IPS-18c (cell line): Measurements from ENCODE around the gene GABRD.

Experiments
- H3K4me3 ChIP-seq: 2 replicates; pipeline ENCODE4 v1.7.0; 2013; ENCODE audit warnings: low read depth, mild to moderate bottlenecking, low read length, moderate library complexity; ENCODE audit not compliant: insufficient read depth
- H3K9me3 ChIP-seq: one replicate; pipeline ENCODE4 v1.6.1; 2013; ENCODE audit warnings: mild to moderate bottlenecking, low read length, moderate library complexity; ENCODE audit not compliant: control insufficient read depth, insufficient read depth

The GABRD gene

DNA sequence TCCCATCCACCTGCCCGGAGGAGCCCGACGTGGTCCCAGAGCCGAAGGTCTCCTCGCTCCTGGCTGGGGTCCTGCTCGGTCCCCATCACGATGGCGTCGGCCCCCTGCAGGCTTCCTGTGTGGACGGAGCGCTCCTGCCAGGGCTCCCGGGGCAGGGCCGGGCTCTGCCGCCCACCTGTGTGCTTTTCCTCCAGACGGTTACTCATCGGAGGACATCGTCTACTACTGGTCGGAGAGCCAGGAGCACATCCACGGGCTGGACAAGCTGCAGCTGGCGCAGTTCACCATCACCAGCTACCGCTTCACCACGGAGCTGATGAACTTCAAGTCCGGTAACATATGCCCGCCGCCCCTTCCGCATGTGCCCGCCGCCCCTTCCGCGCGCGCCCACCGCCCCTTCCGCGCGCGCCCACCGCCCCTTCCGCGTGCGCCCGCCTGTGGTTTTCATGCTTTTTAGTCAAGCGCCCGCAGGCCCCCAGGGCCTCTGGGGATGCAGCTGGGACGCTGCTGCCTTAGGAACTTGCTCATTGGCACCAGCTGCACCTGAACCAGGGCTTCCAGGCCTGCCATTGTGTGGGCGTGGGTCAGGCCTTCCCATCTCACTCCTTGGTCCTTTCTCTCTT is 8.9 kb downstream of the GABRD start:
- Histone ChIP-seq H3K4me3 (no peak overlapping the region), H3K9me3 (no peaks in the 10 kb centered on the region)

DNA sequence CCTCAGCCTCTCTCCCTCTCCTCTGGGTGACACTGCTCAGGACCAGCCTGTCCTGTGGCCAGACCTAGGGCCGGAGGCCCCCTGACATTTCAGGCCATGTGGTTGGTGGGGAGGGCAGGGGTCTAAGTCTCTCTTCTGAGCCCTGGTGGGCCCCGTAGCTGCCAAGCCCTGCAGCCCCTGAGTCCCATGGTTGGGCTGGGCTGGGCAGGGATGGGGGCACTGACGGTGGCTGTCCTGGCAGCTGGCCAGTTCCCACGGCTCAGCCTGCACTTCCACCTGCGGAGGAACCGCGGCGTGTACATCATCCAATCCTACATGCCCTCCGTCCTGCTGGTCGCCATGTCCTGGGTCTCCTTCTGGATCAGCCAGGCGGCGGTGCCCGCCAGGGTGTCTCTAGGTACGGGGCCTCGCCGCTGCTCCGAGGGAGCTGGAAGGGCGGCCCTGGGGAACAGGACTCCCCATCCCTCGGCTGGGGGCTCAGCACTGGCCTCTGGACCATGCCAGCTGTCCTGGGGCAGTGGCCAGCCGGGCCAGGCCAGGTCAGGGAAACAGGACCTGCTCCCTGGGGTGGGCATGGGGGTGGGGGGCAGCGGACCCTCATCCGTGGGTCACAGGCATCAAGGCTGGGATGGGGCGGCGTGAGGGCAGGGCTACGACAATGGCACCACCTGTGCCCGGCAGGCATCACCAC is 9.9 kb downstream of the GABRD start:
- H3K4me3 ChIP-seq, result no peak overlapping the region
- no peaks in the 10 kb centered on the region for H3K9me3 ChIP-seq

DNA sequence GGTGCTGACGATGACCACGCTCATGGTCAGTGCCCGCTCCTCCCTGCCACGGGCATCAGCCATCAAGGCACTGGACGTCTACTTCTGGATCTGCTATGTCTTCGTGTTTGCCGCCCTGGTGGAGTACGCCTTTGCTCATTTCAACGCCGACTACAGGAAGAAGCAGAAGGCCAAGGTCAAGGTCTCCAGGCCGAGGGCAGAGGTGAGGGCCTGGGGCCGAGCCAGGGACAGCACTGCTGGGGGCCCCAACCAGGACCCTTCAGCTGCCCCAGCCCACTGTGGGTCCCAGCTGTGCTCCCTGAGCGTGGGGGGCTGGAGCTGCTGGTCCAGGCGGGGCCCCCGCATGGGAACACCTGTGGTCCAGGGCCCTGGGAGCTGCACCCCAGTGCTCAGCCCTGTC is 10.4 kb downstream of the GABRD start:
- Histone ChIP-seq H3K4me3 (no peak overlapping the region), H3K9me3 (no peaks in the 10 kb centered on the region)

DNA sequence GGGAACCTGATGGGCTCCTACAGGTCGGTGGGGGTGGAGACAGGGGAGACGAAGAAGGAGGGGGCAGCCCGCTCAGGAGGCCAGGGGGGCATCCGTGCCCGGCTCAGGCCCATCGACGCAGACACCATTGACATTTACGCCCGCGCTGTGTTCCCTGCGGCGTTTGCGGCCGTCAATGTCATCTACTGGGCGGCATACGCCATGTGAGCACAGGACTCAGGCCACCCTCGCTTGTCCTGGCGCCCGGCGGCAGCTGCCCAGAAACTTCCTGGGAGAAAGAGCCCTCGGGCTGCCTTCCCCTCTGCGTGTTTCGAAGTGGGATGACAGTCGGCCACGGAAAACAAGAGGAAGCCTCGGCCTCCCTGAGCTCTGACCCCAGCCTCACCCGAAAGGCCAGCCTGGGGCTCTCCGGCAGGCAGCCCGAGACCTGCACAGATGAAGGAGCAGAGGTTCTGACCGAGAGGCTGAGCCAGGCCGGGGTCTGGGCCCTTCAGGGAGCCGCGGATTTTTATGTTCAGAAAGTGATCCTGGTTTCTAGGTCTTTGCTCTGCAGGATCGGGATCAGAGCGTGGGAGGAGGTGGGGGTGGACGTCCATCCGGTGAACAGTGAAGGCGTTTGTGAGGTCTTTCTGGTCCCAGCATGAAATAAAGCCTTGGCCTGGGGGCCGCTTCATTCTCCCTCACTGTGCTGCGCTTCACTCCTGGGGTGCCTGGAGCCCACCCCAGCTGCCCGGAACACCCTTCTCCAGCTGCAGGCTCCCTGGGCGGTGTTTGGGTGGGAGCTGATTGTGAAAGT is 11.1 kb downstream of the GABRD start:
- no peaks in the 10 kb centered on the region for H3K9me3 ChIP-seq
- no peak overlapping the region for H3K4me3 ChIP-seq

DNA sequence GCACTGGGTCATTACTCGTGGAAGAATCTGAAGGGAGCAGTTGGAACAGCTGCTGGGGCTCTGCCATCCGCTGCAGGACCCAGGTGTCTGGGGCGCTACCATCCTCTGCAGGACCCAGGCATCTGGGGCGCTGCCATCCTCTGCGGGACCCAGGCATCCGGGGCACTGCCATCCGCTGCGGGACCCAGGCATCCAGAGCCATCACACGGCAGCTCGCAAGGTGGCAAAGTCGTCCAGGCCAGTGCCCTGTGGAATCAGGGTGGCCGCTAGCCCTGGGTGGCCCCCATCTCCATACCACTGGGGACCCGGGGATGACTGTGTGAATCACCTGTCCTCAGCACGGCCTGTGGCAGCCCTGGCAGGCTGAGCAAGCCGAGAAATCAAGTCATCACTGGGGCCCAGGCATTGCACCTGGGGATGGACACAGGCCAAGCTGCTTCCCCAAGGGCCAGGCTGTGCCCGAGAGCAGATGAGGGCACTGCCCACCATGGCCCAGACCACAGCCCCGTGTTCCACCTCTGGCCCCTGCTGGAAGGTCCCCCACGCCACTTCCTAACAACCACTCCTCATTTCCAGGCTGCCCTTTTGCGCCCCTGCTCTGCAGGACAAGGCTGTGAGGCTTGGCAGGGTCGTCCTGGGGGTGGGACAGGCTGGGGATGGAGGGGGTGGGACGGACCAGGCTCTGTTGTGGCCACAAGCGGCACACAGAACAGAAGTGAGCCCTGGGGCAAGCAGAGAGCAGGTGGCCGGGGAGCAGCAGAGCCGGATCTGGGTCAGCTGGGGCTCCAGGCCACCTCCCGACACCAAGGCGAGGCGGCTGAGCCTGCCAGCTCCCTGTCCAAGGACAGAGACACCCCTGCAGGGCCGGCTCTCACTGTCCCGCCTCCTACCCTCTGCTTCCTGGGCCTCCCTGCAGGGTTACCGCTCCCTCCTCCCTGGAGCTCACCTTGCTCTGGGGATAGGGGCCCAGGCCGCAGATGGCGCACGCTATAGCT is 12.7 kb downstream of the GABRD start:
- H3K4me3 ChIP-seq, result no peak overlapping the region
- H3K9me3 ChIP-seq, result no peaks in the 10 kb centered on the region

DNA sequence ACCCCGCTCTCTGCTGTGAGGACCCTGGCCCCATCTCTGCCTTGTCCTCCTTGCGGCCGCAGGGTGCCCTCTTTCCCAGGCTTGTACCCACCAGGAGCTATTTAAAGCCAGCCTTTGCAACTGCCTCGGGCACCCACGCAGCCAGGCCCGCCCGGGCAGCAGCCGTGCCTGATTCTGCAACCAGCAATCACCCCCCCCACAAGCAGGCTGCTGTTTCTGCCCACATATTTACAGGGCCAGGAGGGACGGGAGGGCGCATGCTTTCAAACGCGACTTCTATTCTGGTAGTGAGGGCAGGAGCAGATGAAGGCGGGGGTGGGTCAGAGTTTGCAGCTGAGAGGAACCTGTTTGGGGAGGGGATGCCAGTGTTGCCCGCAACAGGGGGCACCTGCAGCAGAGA is 13.6 kb downstream of the GABRD start:
- H3K9me3 ChIP-seq, result no peaks in the 10 kb centered on the region
- no peak overlapping the region for H3K4me3 ChIP-seq

DNA sequence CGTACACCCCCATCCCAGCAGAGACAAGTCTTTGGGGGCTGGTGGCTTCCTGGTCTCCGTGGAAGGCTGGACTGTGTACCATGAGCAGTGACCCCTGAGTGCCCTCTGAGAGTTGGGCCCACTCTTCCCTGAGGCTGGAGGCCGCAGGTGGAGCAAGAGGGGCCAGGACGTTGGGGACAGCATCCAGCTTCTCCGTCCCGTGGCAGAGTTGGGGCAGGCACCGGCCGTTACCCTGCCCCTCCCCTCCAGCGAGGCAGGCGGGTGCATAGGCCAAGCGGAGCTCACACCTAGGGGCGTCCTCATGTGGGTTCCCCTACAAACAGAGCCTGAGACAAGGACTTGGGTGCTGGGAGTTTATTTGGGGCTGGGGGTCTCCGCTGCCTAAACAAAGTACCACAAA is 14.0 kb downstream of the GABRD start:
- Histone ChIP-seq H3K4me3 (no peak overlapping the region), H3K9me3 (no peaks in the 10 kb centered on the region)

DNA sequence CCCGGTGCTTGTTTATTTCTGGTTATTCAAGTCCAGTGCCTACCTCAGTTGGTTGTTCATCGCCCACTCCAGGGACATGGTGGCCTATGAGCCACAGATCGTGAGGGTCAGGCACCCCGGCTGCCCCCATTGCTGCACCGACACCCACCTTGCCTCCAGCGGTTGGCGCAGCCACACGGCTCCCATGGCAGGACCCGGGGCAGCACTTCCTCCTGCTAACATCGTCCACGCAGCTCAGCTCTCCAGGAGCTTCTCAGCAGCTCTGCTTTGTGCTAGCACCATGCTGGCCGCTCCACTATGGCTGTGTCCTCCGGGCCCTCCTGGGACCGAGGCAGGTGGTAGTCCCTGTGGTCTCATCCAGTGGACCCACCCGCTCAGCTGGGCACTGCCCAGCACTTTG is 17.1 kb downstream of the GABRD start:
- Histone ChIP-seq H3K4me3 (no peak overlapping the region), H3K9me3 (no peaks in the 10 kb centered on the region)

DNA sequence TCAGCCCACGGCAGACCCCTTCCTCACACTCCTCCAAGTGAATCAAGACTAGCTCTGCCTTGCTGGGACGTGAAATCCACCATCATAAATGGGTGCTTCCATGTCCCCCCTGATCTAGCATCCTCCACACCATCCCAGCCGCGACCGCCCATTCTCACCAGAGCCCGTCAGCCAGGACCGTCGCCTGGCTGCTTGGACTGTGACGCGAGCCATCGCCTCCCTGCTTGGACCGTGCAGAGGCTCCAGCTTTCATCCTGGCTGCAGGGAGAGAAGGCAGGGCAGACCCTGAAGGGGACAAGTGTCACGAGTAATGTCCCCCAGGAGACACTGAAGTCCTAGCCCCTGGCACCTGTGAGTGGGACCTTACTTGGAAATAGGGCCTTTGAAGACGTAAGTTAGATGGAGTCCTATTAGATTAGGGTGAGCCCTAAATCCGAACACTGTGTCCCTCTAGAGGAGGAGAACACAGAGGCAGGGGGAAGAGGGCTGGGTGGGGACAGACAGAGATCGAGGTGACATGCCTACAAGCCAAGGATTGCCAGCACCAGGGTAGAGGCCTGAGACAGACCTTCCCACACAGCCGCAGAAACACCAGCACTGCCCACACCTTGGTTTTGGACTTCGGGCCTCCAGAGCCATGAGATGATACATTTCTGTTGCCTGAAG is 18.3 kb downstream of the GABRD start:
- no peak overlapping the region for H3K4me3 ChIP-seq
- H3K9me3 ChIP-seq, result no peaks in the 10 kb centered on the region

DNA sequence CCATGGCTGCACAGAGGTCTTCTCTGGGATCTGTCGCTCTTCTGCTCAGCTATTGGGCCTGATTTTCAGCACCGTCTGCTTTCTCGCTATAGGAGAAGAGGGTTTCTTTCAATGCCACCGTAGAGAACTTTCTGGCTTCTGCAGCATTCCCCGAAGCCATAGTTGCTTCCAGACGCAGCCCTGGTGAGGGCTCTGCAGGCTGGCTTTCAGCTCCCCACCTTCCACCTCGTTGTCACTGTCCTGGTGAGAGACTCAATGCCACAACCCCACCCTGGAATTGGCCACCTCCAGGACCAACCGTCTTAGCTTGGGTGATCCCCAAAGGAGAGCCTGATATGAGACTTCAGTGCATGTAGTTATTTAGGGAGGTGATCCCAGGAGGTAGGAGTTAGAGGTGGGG is 19.1 kb downstream of the GABRD start:
- no peaks in the 10 kb centered on the region for H3K9me3 ChIP-seq
- no peak overlapping the region for H3K4me3 ChIP-seq

DNA sequence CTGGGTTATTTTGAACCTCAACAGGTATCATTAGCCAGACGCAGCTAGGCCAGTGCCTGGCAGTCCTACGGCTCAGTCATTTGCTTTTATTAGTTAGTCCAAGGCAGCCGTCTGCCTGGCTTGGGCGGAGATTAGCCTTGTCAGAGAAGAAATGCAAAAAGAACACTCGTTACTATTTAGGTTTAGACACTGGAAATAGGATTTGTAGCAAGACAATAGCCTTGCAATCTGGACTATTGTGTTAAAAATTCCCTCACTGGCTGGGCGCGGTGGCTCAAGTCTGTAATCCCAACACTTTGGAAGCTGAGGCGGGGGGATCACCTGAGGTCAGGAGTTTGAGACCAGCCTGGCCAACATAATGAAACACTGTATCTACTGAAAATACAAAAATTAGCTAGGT is 20.1 kb downstream of the GABRD start:
- H3K9me3 ChIP-seq, result no peaks in the 10 kb centered on the region
- H3K4me3 ChIP-seq, result no peak overlapping the region

DNA sequence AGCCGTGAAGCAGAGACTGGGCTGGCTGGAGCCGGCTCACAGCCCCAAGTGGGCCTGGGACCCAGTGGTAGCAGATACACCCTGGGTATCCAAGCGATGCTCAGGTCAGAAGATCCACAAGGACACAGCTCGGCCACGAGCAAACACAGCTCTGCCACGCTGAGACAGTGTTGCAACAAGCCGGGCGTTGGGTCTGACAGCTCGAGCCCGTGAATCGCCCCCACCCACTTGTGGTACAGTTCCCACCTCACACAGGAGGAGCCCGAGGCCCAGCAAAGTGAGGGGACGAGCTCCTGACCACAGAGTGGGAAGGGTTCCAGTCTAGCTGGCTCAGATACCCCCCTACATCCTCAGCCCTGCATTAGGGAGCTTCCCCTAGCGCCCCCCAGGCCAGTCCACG is 22.2 kb downstream of the GABRD start:
- H3K4me3 ChIP-seq, result no peak overlapping the region
- peaks cover 2% of the 10 kb centered on the region for H3K9me3 ChIP-seq

DNA sequence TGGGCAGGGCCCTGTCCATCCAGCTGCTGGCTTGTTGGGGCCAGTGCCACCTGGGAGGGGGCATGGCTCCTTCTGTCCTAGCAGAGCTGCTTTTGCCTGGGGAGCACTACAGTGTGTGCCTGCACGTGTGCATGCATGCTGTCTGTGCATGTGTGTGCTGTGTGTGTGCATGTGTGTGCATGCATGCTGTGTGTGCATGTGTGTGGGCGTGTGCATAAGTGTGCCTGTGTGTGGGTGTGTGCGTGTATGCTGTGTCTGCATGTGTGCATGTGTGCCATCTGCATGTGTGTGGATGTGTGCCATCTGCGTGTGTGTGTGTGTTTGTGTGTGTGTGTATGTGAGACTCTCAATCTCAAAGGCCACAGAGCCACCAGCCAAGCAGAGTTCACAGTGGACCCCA is 22.7 kb downstream of the GABRD start:
- peaks cover 2% of the 10 kb centered on the region for H3K9me3 ChIP-seq
- H3K4me3 ChIP-seq, result no peak overlapping the region

DNA sequence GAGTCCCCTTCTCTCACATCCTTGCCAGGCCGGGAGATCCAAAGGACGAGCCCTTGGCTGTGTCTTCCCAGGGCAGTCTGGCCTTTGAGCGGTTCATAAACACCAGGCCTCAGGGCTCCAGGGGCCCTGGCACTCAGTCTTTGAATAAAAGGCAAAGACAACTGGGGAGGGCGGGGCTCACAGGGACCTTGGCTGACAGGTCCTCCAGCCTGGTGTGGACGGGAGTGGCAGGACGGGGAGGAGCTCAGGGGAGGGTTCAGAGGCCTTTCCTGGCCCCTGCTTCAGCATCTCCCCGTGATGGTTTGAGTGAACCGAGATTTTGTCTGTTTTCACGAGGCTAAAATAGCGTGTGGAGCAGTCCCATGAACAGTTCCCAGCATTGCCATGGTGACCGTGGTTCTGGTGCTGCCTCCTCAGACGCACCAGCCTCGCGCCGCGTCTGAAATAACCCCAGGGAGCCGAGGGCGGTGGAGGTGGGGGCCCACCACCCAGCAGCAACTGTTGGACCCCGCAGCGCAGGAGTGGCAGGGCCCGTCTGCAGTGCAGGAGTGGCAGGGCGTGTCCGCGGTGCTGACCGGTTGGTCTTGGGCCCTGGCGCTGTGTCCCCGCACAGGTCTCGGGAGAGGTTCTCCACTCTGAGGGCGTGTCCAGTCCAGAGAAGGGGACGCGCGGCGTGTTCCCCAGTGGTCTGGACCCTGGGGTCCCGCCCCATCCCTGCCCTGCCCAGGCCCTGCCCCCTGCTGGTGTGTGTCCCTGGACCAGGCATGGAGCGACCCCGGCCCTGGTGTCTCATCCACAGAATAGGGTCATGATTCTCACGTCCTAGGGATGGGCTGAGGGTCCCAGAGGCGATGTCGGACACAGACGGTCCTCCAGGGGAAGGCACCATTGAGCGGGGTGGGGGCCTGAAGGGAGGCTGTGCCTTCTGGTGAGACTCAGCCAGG is 24.0 kb downstream of the GABRD start:
- Histone ChIP-seq H3K9me3 (peaks cover 2% of the 10 kb centered on the region), H3K4me3 (no peak overlapping the region)

DNA sequence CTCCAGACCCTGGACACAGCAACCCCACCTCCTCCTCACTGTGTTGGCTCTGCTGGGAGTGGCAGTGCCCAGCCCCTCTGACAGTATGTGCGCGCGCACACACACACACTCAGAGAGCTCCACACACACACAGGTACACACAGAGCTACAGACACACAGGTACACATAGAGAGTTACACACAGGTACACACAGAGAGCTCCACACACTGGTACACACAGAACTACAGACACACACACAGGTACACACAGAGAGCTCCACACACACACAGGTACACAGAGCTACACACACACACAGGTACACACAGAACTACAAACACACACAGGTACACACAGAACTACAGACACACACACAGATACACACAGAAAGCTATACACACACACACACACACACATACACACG is 24.7 kb downstream of the GABRD start:
- Histone ChIP-seq H3K4me3 (no peak overlapping the region), H3K9me3 (peaks cover 2% of the 10 kb centered on the region)
